Activated T-helper 1 cell treated with Interleukin-2 at 50 U/mL for 16 hours (primary cell): Measurements from ENCODE around the gene PIP5K1C.
"Not testable (repeated sequence)": the region's sequence is repeated elsewhere in the genome, so short reads cannot be mapped to it uniquely, and the experiment has no call there.

Source experiments
- DNase-seq: peaks from one replicate; pipeline ENCODE4 v3.0.0-alpha.2; 2020; ENCODE audit warnings: low read depth

The PIP5K1C gene

GRCh38 chr19:3644351-3645066 is 55.8 kb downstream of the PIP5K1C start:
- no peak for DNase-seq

- no peak for DNase-seq
These were observed 56.5 kb downstream of the PIP5K1C start for GRCh38 chr19:3643674-3644313.

- no peak for DNase-seq
These were observed 57.1 kb downstream of the PIP5K1C start for GRCh38 chr19:3642987-3643673.

- no peak for DNase-seq
These were observed 58.0 kb downstream of the PIP5K1C start for GRCh38 chr19:3642296-3642695.

- DNase-seq = no peak
These were observed 58.6 kb downstream of the PIP5K1C start for GRCh38 chr19:3641515-3642269.

GRCh38 chr19:3639479-3639878 is 60.8 kb downstream of the PIP5K1C start:
- DNase-seq = no peak

- DNase-seq = no peak
These were observed 61.8 kb downstream of the PIP5K1C start for GRCh38 chr19:3638208-3639193.

- DNase-seq = no peak
These were observed 62.6 kb downstream of the PIP5K1C start for GRCh38 chr19:3637621-3638020.

GRCh38 chr19:3636962-3637361 is 63.3 kb downstream of the PIP5K1C start:
- no peak for DNase-seq

- no peak for DNase-seq
These were observed 63.8 kb downstream of the PIP5K1C start for GRCh38 chr19:3636506-3636905.

- no peak for DNase-seq
These were observed 65.7 kb downstream of the PIP5K1C start for GRCh38 chr19:3634496-3635045.

- no peak for DNase-seq
These were observed 66.7 kb downstream of the PIP5K1C start for GRCh38 chr19:3633559-3633988.

- no peak for DNase-seq
These were observed 67.3 kb downstream of the PIP5K1C start for GRCh38 chr19:3632739-3633558.

GRCh38 chr19:3632098-3632497 is 68.2 kb downstream of the PIP5K1C start:
- DNase-seq = no peak

- no peak for DNase-seq
These were observed 69.0 kb downstream of the PIP5K1C start for GRCh38 chr19:3631053-3631861.

- DNase-seq = not testable (repeated sequence)
These were observed 71.5 kb downstream of the PIP5K1C start for GRCh38 chr19:3628766-3629165.

- no peak for DNase-seq
These were observed 72.9 kb downstream of the PIP5K1C start for GRCh38 chr19:3627351-3627723.

GRCh38 chr19:3626473-3627350 is 73.6 kb downstream of the PIP5K1C start, which contains the start of gene CACTIN:
Gene CACTIN, minus strand, starts transcription at chr19:3626790. Its CDS starts 28 bp downstream, at chr19:3626762.
- DNase-seq = peak; percentile 97
